ENCODE measurements around the gene SERPINI1. TPM values are rescaled to one million over a fixed set of nuclear protein-coding genes. Genes with fewer than 3 reads are reported as not detected.

Gene SERPINI1
- total RNA-seq: 4.3 and 7.6 TPM in 2 replicates

DNA sequence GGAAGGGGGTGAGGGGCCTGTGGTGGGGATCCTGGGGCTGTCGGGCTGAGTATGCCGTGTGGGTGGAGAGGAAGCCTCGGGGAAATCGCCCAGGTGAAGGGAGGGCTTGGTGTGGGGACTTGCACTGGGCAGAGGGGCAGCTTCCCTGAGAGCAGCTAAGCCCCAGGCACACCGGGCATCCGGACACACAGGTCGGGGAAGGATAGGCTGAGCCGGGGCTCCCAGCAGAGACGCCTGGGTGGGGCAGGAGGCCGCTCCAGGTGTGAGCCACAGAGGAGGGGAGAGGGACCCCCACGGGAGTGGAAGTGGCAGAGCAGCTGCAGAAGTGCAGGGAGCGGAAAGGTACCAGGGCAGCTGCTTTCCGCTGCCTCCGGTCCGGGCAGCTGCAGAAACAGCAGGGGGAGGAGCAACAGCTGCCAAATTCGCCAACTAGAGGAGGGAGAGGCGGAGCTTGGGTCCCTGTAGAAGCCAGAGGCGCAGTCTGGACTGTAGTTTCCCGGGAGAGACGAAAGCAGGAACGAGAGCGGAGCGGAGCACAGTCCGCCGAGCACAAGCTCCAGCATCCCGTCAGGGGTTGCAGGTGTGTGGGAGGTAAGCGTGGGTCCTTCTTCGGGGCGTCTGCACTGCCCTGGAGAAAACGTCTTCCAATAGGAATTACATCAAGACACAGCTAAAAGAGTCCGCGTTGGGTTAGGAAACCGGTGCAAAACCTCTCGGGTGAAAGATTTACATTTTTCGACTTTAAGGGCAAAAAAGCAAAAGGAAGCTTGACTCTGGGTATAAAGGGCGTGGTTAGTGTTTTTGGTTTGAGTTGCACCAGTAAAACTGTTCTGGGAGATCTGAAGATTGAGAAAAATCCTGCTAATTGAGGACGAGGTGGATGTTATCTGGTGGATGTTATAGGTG lies at the start of gene SERPINI1:
SERPINI1 (plus strand) TSS at position 489 of the 906 bp plus-strand sequence. CDS start 53,408 bp downstream, outside the sequence.

DNA sequence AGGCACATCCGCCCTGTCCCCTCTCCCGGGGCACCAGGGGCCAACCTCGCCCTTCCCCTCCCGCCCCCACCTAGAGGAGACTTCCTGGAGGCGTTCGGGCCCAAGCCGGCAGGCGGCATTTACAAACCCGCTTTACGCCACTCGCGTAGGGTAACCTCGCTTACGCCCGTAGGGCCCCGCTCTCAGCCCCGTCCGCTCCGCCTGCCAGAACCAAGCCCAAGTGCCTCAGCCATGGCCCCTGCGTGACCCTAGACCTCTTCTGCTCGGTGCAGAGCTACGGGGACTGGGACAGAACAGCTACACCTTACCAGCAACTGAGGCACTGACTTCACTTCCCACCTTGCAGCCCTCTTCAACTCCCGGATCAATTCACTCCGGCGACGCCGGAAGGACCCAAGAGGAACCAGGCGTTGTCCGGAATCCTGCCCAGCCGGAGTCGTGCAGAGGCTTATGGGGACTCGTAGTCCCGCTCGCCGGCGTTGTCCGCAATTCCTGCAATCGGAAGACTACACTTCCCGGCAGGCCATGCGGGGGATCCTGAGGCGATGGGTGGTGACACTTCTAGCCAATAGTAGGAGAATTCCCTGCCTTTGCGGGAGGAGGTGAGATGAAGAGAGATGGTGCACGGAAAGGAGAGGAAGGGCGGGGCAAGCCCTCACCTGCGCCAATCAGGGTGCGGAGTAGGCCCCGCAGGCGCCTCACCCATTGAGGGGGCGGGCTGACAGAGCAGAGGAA lies 856 bp upstream of the SERPINI1 start, which contains the start of gene PDCD10:
PDCD10 (minus strand) TSS at position 395 of the 735 bp plus-strand sequence. CDS start 14,735 bp downstream, outside the sequence.

Other genes starting within 250 kb of the SERPINI1 start
- 0.07 and 0.56 TPM in 2 replicates for gene WDR49, start 81.8 kb upstream of the SERPINI1 start, total RNA-seq
- 46.4 and 53.9 TPM in 2 replicates for gene PDCD10, start 829 bp upstream of the SERPINI1 start, total RNA-seq

Measured in smooth muscle cell of the pulmonary artery (primary cell).